HepG2 (cell line): Measurements from ENCODE around the gene MAPK12. TPM values are rescaled to one million over a fixed set of nuclear protein-coding genes. Genes with fewer than 3 reads are reported as not detected.

Source experiments
- ATAC-seq: fragments of 200-7000 bp; cut with Tn5 transposase; 3 replicates; pipeline ENCODE4 v1.9.1; 2020; ENCODE audit warnings: mild to moderate bottlenecking, moderate library complexity
- BruUV-seq: library from RNA; stranded (reverse); fragments of 400-500 nt; replicated peaks from 2 replicates; lab custom pipeline; 2021; lab: Mats Ljungman, UMichigan
- CTCF ChIA-PET: fragments of 300-600 bp; formaldehyde crosslinking; extraction: SDS; loops from one replicate; lab custom pipeline; 2021; ENCODE audit warnings: low total read pairs, inconsistent platforms, low intra/inter-chr PET ratio; lab: Yijun Ruan, JAX
- POLR2A ChIA-PET: fragments of 350-600 bp; sonication (Branson Sonifier 250); formaldehyde crosslinking; loops from one replicate; lab custom pipeline; 2020; ENCODE audit warnings: antibody characterized with exemption, inconsistent platforms; lab: Yijun Ruan, JAX
- DNase-seq: peaks from one replicate; pipeline ENCODE4 v3.0.0-alpha.2; 2015; ENCODE audit warnings: low spot score
- FAIRE-seq: peaks from 3 replicates; lab custom pipeline; 2011; peaks lifted over from hg19 to GRCh38; lab: Jason Lieb, UNC
- H2AFZ ChIP-seq: one replicate; pipeline ENCODE4 v1.6.1; 2011; ENCODE audit warnings: low read length, inconsistent platforms
- H3K27ac ChIP-seq: fragments of 300-600 bp; 3 replicates; pipeline ENCODE4 v1.8.0; 2011; ENCODE audit warnings: mixed run types, mild to moderate bottlenecking, mixed read lengths, low read length, inconsistent platforms; ENCODE audit not compliant: insufficient read depth; ENCODE audit errors: extremely low read length
- H3K27me3 ChIP-seq, 2 experiments: fragments of 200-600 bp in 1 of 2; 2 replicates in 1 of 2; 3 replicates in 1 of 2; pipeline versions ENCODE4 v1.6.0 to v1.8.0; 2011; ENCODE audit warnings: low read length in 2 of 2, mild to moderate bottlenecking in 2 of 2, moderate library complexity in 2 of 2, inconsistent platforms in 1 of 2; ENCODE audit not compliant: insufficient read depth in 2 of 2, control insufficient read depth in 1 of 2
- H3K36me3 ChIP-seq, 2 experiments: fragments of 200-600 bp in 1 of 2; replicated peaks in 1 of 2; 2 replicates in 1 of 2; 3 replicates in 1 of 2; pipeline versions ENCODE4 v1.5.1 to v1.8.0; 2011; ENCODE audit warnings: low read length in 2 of 2, inconsistent platforms in 1 of 2; ENCODE audit not compliant: insufficient read depth in 2 of 2, control insufficient read depth in 1 of 2
- H3K4me1 ChIP-seq: 2 replicates; pipeline ENCODE4 v1.5.1; 2012; ENCODE audit warnings: low read length, inconsistent platforms; ENCODE audit not compliant: insufficient read depth
- H3K4me2 ChIP-seq: 2 replicates; pipeline ENCODE4 v1.6.0; 2011; ENCODE audit warnings: low read depth, low read length, inconsistent platforms
- H3K4me3 ChIP-seq, 3 experiments: fragments of 200-600 bp in 1 of 3; sonication (generic), shearing (Covaris generic) in 1 of 3; replicated peaks in 1 of 3; 2 replicates each; pipeline ENCODE4 v1.5.1; 2011 to 2016; ENCODE audit warnings: low read length in 3 of 3, inconsistent platforms in 2 of 3, low read depth in 2 of 3, mild to moderate bottlenecking in 2 of 3, control low read depth in 1 of 3, mixed read lengths in 1 of 3; ENCODE audit not compliant: insufficient read depth in 1 of 3
- H3K79me2 ChIP-seq: one replicate; pipeline ENCODE4 v1.6.1; 2011; ENCODE audit warnings: low read length, inconsistent platforms; ENCODE audit not compliant: insufficient read depth
- H3K9ac ChIP-seq: 2 replicates; pipeline ENCODE4 v1.6.0; 2011; ENCODE audit warnings: mild to moderate bottlenecking, low read depth, low read length, inconsistent platforms; ENCODE audit not compliant: insufficient read depth
- H3K9me3 ChIP-seq: 2 replicates; pipeline ENCODE4 v1.5.1; 2012; ENCODE audit warnings: mild to moderate bottlenecking, low read length
- H4K20me1 ChIP-seq: 2 replicates; pipeline ENCODE4 v1.6.0; 2011; ENCODE audit warnings: inconsistent platforms, mild to moderate bottlenecking, low read length, moderate library complexity; ENCODE audit not compliant: insufficient read depth
- KLF9 ChIP-seq: IDR thresholded peaks from 2 replicates; pipeline ENCODE4 v1.6.1; 2016; ENCODE audit warnings: low read depth
- TFE3 ChIP-seq: IDR thresholded peaks from 2 replicates; pipeline ENCODE4 v1.6.1; 2016
- ZSCAN31 ChIP-seq: sonication (generic); formaldehyde crosslinking; IDR thresholded peaks from 2 replicates; pipeline ENCODE4 v1.5.0; 2020; ENCODE audit warnings: low read depth, mild to moderate bottlenecking, missing genetic modification reagents
- WGBS: methylation state at CpG from one replicate; pipeline ENCODE4 v1.1.6; 2017; ENCODE audit warnings: low lambda C conversion rate; 5-methylcytosine and 5-hydroxymethylcytosine counted together
- in situ Hi-C: cut with HindIII; loops from 2 replicates; pipeline ENCODE4 v1.10.0; 2017; ENCODE audit warnings: low pct_unique_long_range_greater_than_20kb; ENCODE audit not compliant: extremely low pct_ligation_motif_present
- intact Hi-C: fragments of 100-400 bp; cut with micrococcal nuclease; formaldehyde crosslinking; loops from one replicate; pipeline ENCODE4 v1.10.0; 2022; ENCODE audit not compliant: unreplicated experiment
- polyA plus RNA-seq, 8 experiments: library from polyadenylated mRNA; depleted of rRNA in 3 of 8; stranded (reverse) in 7 of 8; unstranded in 1 of 8; fragments of >200 nt; fragmentation: Illumina TruSeq in 4 of 8; extraction: Trizol in 4 of 8; gene quantifications; 2 replicates each; pipeline versions ENCODE4 v1.2.1 to v1.2.3, GENCODE V29; 2011 to 2016; ENCODE audit warnings: low read depth in 4 of 8, missing spikeins in 1 of 8, mixed read lengths in 1 of 8; ENCODE audit not compliant: insufficient read depth in 1 of 8
- total RNA-seq, 5 experiments: library from RNA; depleted of rRNA; stranded (reverse); fragments of >200 nt; fragmentation: Illumina TruSeq; extraction: Trizol; gene quantifications; 2 replicates each; pipeline ENCODE4 v1.2.3, GENCODE V29; 2016; ENCODE audit warnings: low read depth in 1 of 5
- TF ChIP-seq, protein P1 (sequence below): sonication (generic); formaldehyde crosslinking; IDR thresholded peaks from 2 replicates; pipeline ENCODE4 v1.4.0; 2020; ENCODE audit warnings: missing genetic modification reagents

Gene MAPK12
- total and polyA plus RNA-seq, 2 of the 13 experiments (the other 11 are each of a cell fraction or from before 2014, with no cell fraction given), result 22.2 to 23.3 TPM

- Histone ChIP-seq H3K79me2 (no peaks in the 10 kb centered on the region), H3K9ac (no peak within 1 kb of the TSS), H3K36me3 (peaks cover 0 to under 1% of the 10 kb centered on the region in 2 experiments; a peak in 2 of 5 replicates), H3K4me1 (peaks cover 39% of the 10 kb centered on the region), H3K4me2 (peak within 1 kb of the TSS; percentile 74), H3K27ac (no peak within 1 kb of the TSS), H3K27me3 (peaks cover 12 to 45% of the 10 kb centered on the region in 2 experiments), H2AFZ (no peak within 1 kb of the TSS), H3K4me3 (peak within 1 kb of the TSS; percentile 43 to 62 (median 46); a peak in 5 of 6 replicates), H4K20me1 (peaks cover 8% of the 10 kb centered on the region; the same call in 1 of the 2 replicates), H3K9me3 (no peaks in the 10 kb centered on the region)
- in situ Hi-C loops (no loop called here), intact Hi-C loops (loop anchor here (2.0 kb wide), 1 partner anchor 73 kb away; the partner anchor contains the start of gene PPP6R2)
- ChIA-PET POLR2A (no interaction called here), CTCF (interaction anchor here (2.3 kb wide), 1 partner anchor 72 kb away, joined by 8 read pairs; the partner anchor contains the start of gene PPP6R2)
- DNase-seq (no peak), ATAC-seq (no peak; the same call in 2 of the 3 replicates), FAIRE-seq (no peak)
- no TSS peak for BruUV-seq
- 2% methylated on average over 9 of the region's 92 CpGs for WGBS
- TF ChIP-seq TFE3 (CRISPR knock-in tag) (no peak), ZSCAN31 (CRISPR knock-in tag) (0 out of 2 replicates have a peak, but pooled peaks have one; percentile 1), KLF9 (CRISPR knock-in tag) (no peak)
- TF ChIP-seq, protein P1, sequence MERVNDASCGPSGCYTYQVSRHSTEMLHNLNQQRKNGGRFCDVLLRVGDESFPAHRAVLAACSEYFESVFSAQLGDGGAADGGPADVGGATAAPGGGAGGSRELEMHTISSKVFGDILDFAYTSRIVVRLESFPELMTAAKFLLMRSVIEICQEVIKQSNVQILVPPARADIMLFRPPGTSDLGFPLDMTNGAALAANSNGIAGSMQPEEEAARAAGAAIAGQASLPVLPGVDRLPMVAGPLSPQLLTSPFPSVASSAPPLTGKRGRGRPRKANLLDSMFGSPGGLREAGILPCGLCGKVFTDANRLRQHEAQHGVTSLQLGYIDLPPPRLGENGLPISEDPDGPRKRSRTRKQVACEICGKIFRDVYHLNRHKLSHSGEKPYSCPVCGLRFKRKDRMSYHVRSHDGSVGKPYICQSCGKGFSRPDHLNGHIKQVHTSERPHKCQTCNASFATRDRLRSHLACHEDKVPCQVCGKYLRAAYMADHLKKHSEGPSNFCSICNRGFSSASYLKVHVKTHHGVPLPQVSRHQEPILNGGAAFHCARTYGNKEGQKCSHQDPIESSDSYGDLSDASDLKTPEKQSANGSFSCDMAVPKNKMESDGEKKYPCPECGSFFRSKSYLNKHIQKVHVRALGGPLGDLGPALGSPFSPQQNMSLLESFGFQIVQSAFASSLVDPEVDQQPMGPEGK (CRISPR knock-in tag), result peak; percentile 44; the same call in 1 of the 2 replicates
Measured at GRCh38 chr22:50269970-50270665, 8.6 kb upstream of the MAPK12 start, which contains the start of gene MAPK11. Gene MAPK11, minus strand, starts transcription at chr22:50270380. Its CDS starts 88 bp downstream, at chr22:50270292.
